Neural cell (in vitro differentiated cells): ENCODE data around the gene SH3GL2.

ENCODE experiments used
- EP300 ChIP-seq: fragments of 450-650 bp; conservative IDR thresholded peaks from 2 replicates; pipeline ENCODE4 v1.6.1; 2014; ENCODE audit warnings: antibody characterized with exemption, mild to moderate bottlenecking, moderate library complexity; ENCODE audit not compliant: poor library complexity, severe bottlenecking
- EZH2 ChIP-seq: fragments of 200-600, 300-800 bp; shearing (Covaris generic), sonication (generic); IDR thresholded peaks from 2 replicates; pipeline ENCODE4 v1.6.1; 2014; ENCODE audit warnings: antibody characterized with exemption, low read length, borderline replicate concordance, mild to moderate bottlenecking; ENCODE audit not compliant: insufficient read depth, poor library complexity, severe bottlenecking
- MXI1 ChIP-seq: fragments of 450-650 bp; conservative IDR thresholded peaks from 2 replicates; pipeline ENCODE4 v1.6.1; 2014; ENCODE audit warnings: antibody characterized with exemption, mild to moderate bottlenecking; ENCODE audit not compliant: poor library complexity, severe bottlenecking
- POLR2AphosphoS5 ChIP-seq: IDR thresholded peaks from 2 replicates; pipeline ENCODE4 v1.6.1; 2012
- RAD21 ChIP-seq: fragments of 450-650 bp; conservative IDR thresholded peaks from 2 replicates; pipeline ENCODE4 v1.6.1; 2014; ENCODE audit warnings: antibody characterized with exemption, mild to moderate bottlenecking, moderate library complexity
- SMC3 ChIP-seq: fragments of 450-650 bp; conservative IDR thresholded peaks from 2 replicates; pipeline ENCODE4 v1.6.1; 2014; ENCODE audit warnings: antibody characterized with exemption, mild to moderate bottlenecking, moderate library complexity; ENCODE audit not compliant: poor library complexity
- TAF1 ChIP-seq: IDR thresholded peaks from 2 replicates; pipeline ENCODE4 v1.6.1; 2012; ENCODE audit warnings: low read depth
- TF ChIP-seq, protein P1 (sequence below): fragments of 450-650 bp; IDR thresholded peaks from 2 replicates; pipeline ENCODE4 v1.5.1; 2014; ENCODE audit warnings: antibody characterized with exemption, mild to moderate bottlenecking, moderate library complexity; ENCODE audit not compliant: poor library complexity, severe bottlenecking
- TF ChIP-seq, protein P2 (sequence below): IDR thresholded peaks from 2 replicates; pipeline ENCODE4 v1.6.1; 2012; ENCODE audit warnings: borderline replicate concordance

DNA sequence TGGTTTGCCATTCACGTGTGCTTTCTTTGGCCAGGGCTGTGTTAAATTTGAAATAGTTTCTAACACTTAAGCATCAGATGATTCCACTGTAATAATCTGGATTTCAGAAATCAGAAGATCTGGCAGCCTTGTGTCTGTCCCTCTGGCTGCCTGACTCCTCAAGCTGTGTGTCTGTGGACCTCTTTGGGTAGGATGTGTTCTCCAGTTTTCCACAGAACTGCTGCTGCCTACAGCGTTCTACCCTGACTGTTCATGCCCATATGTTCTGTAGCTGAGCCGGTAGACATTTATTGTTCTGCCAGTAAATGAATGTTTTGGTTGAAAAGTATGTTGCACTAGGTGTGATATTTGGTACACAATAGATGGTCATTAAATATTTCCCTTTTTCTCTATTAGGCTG is 81.3 kb downstream of the SH3GL2 start:
- TF ChIP-seq, protein P1, sequence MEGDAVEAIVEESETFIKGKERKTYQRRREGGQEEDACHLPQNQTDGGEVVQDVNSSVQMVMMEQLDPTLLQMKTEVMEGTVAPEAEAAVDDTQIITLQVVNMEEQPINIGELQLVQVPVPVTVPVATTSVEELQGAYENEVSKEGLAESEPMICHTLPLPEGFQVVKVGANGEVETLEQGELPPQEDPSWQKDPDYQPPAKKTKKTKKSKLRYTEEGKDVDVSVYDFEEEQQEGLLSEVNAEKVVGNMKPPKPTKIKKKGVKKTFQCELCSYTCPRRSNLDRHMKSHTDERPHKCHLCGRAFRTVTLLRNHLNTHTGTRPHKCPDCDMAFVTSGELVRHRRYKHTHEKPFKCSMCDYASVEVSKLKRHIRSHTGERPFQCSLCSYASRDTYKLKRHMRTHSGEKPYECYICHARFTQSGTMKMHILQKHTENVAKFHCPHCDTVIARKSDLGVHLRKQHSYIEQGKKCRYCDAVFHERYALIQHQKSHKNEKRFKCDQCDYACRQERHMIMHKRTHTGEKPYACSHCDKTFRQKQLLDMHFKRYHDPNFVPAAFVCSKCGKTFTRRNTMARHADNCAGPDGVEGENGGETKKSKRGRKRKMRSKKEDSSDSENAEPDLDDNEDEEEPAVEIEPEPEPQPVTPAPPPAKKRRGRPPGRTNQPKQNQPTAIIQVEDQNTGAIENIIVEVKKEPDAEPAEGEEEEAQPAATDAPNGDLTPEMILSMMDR = no peak
- no peak for TF ChIP-seq POLR2AphosphoS5
- TF ChIP-seq, protein P2, sequence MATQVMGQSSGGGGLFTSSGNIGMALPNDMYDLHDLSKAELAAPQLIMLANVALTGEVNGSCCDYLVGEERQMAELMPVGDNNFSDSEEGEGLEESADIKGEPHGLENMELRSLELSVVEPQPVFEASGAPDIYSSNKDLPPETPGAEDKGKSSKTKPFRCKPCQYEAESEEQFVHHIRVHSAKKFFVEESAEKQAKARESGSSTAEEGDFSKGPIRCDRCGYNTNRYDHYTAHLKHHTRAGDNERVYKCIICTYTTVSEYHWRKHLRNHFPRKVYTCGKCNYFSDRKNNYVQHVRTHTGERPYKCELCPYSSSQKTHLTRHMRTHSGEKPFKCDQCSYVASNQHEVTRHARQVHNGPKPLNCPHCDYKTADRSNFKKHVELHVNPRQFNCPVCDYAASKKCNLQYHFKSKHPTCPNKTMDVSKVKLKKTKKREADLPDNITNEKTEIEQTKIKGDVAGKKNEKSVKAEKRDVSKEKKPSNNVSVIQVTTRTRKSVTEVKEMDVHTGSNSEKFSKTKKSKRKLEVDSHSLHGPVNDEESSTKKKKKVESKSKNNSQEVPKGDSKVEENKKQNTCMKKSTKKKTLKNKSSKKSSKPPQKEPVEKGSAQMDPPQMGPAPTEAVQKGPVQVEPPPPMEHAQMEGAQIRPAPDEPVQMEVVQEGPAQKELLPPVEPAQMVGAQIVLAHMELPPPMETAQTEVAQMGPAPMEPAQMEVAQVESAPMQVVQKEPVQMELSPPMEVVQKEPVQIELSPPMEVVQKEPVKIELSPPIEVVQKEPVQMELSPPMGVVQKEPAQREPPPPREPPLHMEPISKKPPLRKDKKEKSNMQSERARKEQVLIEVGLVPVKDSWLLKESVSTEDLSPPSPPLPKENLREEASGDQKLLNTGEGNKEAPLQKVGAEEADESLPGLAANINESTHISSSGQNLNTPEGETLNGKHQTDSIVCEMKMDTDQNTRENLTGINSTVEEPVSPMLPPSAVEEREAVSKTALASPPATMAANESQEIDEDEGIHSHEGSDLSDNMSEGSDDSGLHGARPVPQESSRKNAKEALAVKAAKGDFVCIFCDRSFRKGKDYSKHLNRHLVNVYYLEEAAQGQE = no peak
- no peak for TF ChIP-seq EZH2
- TF ChIP-seq SMC3 = no peak
- no peak for TF ChIP-seq EP300
- TF ChIP-seq TAF1 = no peak
- no peak for TF ChIP-seq MXI1
- no peak for TF ChIP-seq RAD21
